Osteoblast (primary cell): ENCODE results near the gene PCTP. TPM values are rescaled to one million over a fixed set of nuclear protein-coding genes. Genes with fewer than 3 reads are reported as not detected.

Experiments
- DNase-seq: peaks from one replicate; pipeline ENCODE4 v3.0.0; 2011; ENCODE audit warnings: low spot score, mixed read lengths; ENCODE audit not compliant: insufficient read length; ENCODE audit errors: missing footprints
- H2AFZ ChIP-seq: 2 replicates; pipeline ENCODE4 v1.6.0; 2011; ENCODE audit warnings: mild to moderate bottlenecking, low read length
- H3K27ac ChIP-seq: 2 replicates; pipeline ENCODE4 v1.5.1; 2011; ENCODE audit warnings: mild to moderate bottlenecking, low read depth, low read length, moderate library complexity
- H3K27me3 ChIP-seq: 2 replicates; pipeline ENCODE4 v1.6.0; 2012; ENCODE audit warnings: mild to moderate bottlenecking, control low read depth, inconsistent platforms, low read length, moderate library complexity; ENCODE audit not compliant: insufficient read depth
- H3K36me3 ChIP-seq: 2 replicates; pipeline ENCODE4 v1.5.1; 2011; ENCODE audit warnings: mild to moderate bottlenecking, low read length, control low read depth, moderate library complexity; ENCODE audit not compliant: insufficient read depth
- H3K4me1 ChIP-seq: 2 replicates; pipeline ENCODE4 v1.5.1; 2011; ENCODE audit warnings: mild to moderate bottlenecking, low read length, control low read depth, moderate library complexity; ENCODE audit not compliant: insufficient read depth
- H3K4me2 ChIP-seq: 2 replicates; pipeline ENCODE4 v1.6.0; 2011; ENCODE audit warnings: mild to moderate bottlenecking, low read length; ENCODE audit not compliant: insufficient read depth
- H3K4me3 ChIP-seq: fragments of 200-600 bp; sonication (generic); 3 replicates; pipeline ENCODE4 v1.5.1; 2012; ENCODE audit warnings: mild to moderate bottlenecking, low read length, inconsistent platforms; ENCODE audit not compliant: insufficient read depth
- H3K79me2 ChIP-seq: 2 replicates; pipeline ENCODE4 v1.6.0; 2012; ENCODE audit warnings: mild to moderate bottlenecking, low read length, control low read depth, inconsistent platforms; ENCODE audit not compliant: insufficient read depth
- H3K9me3 ChIP-seq: 2 replicates; pipeline ENCODE4 v1.5.1; 2011; ENCODE audit warnings: low read depth, low read length, control low read depth
- H4K20me1 ChIP-seq: 2 replicates; pipeline ENCODE4 v1.6.0; 2012; ENCODE audit warnings: mild to moderate bottlenecking, low read length, control low read depth; ENCODE audit not compliant: insufficient read depth
- total RNA-seq: library from RNA; depleted of rRNA; stranded (reverse); fragments of >200 nt; gene quantifications from 2 replicates; pipeline ENCODE4 v1.2.3, GENCODE V29; 2012
- TF ChIP-seq, protein P1 (sequence below): IDR thresholded peaks from 2 replicates; pipeline ENCODE4 v1.5.1; 2011; ENCODE audit warnings: mild to moderate bottlenecking, low read depth, low read length, moderate library complexity; ENCODE audit errors: extremely low read depth

PCTP gene
- total RNA-seq, 1 donor, result 9.8 TPM

DNA sequence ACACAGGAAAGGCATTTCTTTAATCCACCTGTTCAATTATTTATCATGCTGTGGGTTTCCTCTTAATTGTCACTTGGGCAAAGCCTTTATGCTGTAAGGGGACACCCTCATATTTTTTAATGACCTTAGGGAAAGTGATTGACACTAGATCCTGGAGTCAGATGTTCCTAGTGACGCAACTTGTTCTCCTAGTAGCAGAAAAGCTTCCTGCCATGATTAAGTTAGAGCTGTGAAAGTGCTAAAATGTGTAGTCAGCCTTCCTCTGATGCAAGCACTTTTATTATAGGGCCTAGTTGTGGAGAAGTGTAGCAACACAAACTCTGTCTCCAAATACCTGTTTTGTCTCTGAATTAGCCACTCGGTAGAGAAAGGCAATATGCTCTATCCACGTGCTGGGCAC lies 40.4 kb upstream of the PCTP start:
- no peak overlapping the region for H2AFZ ChIP-seq
- no peak overlapping the region for H3K4me3 ChIP-seq
- H3K9me3 ChIP-seq, result no peaks in the 10 kb centered on the region
- H4K20me1 ChIP-seq, result no peaks in the 10 kb centered on the region
- no peaks in the 10 kb centered on the region for H3K79me2 ChIP-seq
- no peak overlapping the region for H3K27ac ChIP-seq
- TF ChIP-seq, protein P1, sequence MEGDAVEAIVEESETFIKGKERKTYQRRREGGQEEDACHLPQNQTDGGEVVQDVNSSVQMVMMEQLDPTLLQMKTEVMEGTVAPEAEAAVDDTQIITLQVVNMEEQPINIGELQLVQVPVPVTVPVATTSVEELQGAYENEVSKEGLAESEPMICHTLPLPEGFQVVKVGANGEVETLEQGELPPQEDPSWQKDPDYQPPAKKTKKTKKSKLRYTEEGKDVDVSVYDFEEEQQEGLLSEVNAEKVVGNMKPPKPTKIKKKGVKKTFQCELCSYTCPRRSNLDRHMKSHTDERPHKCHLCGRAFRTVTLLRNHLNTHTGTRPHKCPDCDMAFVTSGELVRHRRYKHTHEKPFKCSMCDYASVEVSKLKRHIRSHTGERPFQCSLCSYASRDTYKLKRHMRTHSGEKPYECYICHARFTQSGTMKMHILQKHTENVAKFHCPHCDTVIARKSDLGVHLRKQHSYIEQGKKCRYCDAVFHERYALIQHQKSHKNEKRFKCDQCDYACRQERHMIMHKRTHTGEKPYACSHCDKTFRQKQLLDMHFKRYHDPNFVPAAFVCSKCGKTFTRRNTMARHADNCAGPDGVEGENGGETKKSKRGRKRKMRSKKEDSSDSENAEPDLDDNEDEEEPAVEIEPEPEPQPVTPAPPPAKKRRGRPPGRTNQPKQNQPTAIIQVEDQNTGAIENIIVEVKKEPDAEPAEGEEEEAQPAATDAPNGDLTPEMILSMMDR, result no peak
- no peak overlapping the region for H3K4me2 ChIP-seq
- H3K4me1 ChIP-seq, result peaks cover 3% of the 10 kb centered on the region
- H3K36me3 ChIP-seq, result no peaks in the 10 kb centered on the region
- no peak for DNase-seq
- no peaks in the 10 kb centered on the region for H3K27me3 ChIP-seq

DNA sequence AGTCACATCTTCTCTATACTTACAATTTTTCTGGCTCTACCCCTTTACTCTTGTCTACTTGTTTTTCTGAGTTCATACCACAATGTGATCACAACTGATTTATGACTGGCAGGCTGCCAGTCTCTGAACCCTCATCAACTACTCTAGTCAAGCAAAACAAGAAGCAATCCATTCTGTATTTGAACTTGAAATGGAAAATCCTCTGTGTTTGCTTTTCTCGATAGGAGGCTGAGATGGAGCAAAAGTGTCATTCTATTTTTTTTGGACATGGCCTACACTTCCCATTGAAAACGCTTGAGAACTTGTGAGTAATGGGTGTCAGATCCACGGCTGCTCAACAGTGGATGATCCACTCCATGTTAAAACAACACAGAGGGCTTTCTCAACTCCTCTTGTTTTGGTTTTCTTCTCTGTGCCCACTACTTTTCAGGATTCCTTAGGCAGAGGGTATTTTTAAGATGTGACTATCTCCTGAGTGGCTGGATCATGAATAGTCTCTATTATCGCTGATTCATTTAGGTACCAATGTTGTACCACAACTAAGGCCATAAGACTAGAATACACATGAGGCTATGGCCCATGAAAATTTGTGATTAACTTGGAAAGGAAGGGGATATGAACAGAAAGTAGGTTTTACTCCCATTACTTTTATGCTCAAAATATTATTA lies 39.9 kb upstream of the PCTP start:
- DNase-seq, result no peak
- TF ChIP-seq, protein P1, result no peak
- H3K27me3 ChIP-seq, result no peaks in the 10 kb centered on the region

DNA sequence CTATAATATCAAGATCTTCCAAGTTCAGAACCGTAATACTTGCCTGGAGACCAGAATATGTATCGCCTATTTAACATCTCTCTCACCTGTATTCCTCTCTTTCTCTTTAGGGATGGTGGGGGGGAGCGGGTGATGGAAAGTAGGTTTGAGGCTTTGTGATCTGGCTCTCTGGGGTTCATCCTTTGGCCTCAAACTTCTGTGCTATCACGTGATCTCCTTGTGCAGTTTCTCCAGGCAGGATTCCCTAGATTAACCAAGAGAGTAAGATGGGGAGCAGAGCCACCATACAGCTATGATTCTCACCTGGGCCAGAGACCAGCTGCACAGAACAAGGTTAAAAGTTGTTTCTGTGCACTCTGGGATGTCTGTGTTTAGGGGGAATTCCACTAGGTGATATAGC lies 33.4 kb upstream of the PCTP start:
- Histone ChIP-seq H3K4me2 (no peak overlapping the region), H3K27ac (no peak overlapping the region), H3K79me2 (no peaks in the 10 kb centered on the region), H3K4me1 (peaks cover 8% of the 10 kb centered on the region), H4K20me1 (no peaks in the 10 kb centered on the region), H2AFZ (no peak overlapping the region), H3K4me3 (no peak overlapping the region), H3K9me3 (no peaks in the 10 kb centered on the region), H3K36me3 (no peaks in the 10 kb centered on the region), H3K27me3 (no peaks in the 10 kb centered on the region)
- no peak for DNase-seq
- TF ChIP-seq, protein P1, result no peak

More for the DNA sequence above, 39.9 kb upstream of the PCTP start:
- no peaks in the 10 kb centered on the region for H4K20me1 ChIP-seq
- H3K4me3 ChIP-seq, result no peak overlapping the region
- H3K79me2 ChIP-seq, result no peaks in the 10 kb centered on the region
- no peak overlapping the region for H3K27ac ChIP-seq
- no peak overlapping the region for H3K4me2 ChIP-seq
- no peak overlapping the region for H2AFZ ChIP-seq
- H3K9me3 ChIP-seq, result no peaks in the 10 kb centered on the region
- H3K4me1 ChIP-seq, result peaks cover 3% of the 10 kb centered on the region
- H3K36me3 ChIP-seq, result no peaks in the 10 kb centered on the region

DNA sequence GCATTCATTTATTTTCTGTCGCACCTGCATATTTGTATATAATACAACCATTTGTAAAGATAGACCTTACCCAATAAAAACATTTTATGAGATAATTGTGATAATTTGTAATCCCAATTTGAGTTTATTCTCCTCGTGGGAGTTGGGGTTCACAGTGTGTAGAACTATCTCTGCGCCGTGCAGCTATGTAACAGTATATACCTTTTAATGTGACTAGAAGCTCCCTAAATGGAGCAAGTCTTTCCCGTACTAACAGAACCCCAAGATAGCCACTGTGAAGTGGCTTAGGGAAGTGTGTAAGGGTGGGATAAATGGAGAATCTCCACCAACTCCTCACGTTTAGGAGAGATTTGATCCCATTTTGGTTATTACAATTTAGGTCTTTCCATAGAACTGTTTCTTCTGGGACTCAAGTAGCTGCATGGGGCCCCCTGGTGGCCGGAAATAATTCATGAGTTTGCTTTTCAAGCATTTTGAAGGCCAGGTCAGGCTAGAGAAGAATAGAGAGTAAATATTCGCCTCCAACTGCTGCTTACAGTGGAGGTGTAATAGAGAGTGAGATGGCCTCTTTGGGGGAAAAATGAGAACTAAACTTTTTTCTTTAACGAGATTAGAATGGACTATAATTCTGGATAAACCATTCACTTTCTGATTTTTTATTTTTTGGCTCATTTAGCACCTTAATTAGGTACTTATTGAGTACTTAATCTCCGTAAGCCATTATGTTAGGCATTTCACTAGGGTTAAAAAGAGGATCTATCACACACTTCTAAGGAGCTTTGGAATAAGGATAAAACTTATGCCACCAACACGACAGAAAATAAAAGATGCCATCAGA lies 32.7 kb upstream of the PCTP start:
- no peaks in the 10 kb centered on the region for H3K27me3 ChIP-seq

More for the DNA sequence above, 32.7 kb upstream of the PCTP start:
- Histone ChIP-seq H3K79me2 (no peaks in the 10 kb centered on the region), H4K20me1 (no peaks in the 10 kb centered on the region), H3K27ac (no peak overlapping the region), H3K4me3 (no peak overlapping the region), H2AFZ (no peak overlapping the region), H3K9me3 (no peaks in the 10 kb centered on the region), H3K4me1 (peaks cover 14% of the 10 kb centered on the region), H3K4me2 (no peak overlapping the region), H3K36me3 (no peaks in the 10 kb centered on the region)
- peak; percentile 44 for DNase-seq
- TF ChIP-seq, protein P1, result peak; percentile 89
